Endodermal cell (in vitro differentiated cells): ENCODE data around the gene TRIM2. TPM values are rescaled to one million over a fixed set of nuclear protein-coding genes. Genes with fewer than 3 reads are reported as not detected.

Experiments
- DNase-seq: peaks from one replicate; pipeline ENCODE4 v3.0.0-alpha.2; 2017
- H3K27ac ChIP-seq: 2 replicates; pipeline ENCODE4 v1.5.1; 2013; ENCODE audit warnings: mild to moderate bottlenecking, low read depth, low read length, moderate library complexity
- H3K27me3 ChIP-seq: 2 replicates; pipeline ENCODE4 v1.6.1; 2013; ENCODE audit warnings: mild to moderate bottlenecking, low read length, moderate library complexity; ENCODE audit not compliant: insufficient read depth, control insufficient read depth, poor library complexity, severe bottlenecking
- H3K36me3 ChIP-seq: 2 replicates; pipeline ENCODE4 v1.7.0; 2013; ENCODE audit warnings: mild to moderate bottlenecking, low read length, moderate library complexity; ENCODE audit not compliant: control insufficient read depth, insufficient read depth
- H3K4me1 ChIP-seq: one replicate; pipeline ENCODE4 v1.7.0; 2013; ENCODE audit warnings: low read length; ENCODE audit not compliant: control insufficient read depth, insufficient read depth
- H3K4me3 ChIP-seq: 2 replicates; pipeline ENCODE4 v1.5.1; 2013; ENCODE audit warnings: mild to moderate bottlenecking, low read length, moderate library complexity
- H3K9ac ChIP-seq: 2 replicates; pipeline ENCODE4 v1.6.1; 2013; ENCODE audit warnings: mild to moderate bottlenecking, low read length, moderate library complexity; ENCODE audit not compliant: poor library complexity, severe bottlenecking; ENCODE audit errors: extremely low read depth
- H3K9me3 ChIP-seq: 2 replicates; pipeline ENCODE4 v1.6.1; 2013; ENCODE audit warnings: mild to moderate bottlenecking, low read length, moderate library complexity; ENCODE audit not compliant: control insufficient read depth
- H3K27ac Mint-ChIP-seq: 2 replicates; pipeline ENCODE4 v1.8.0; 2020; ENCODE audit warnings: mixed read lengths
- H3K27me3 Mint-ChIP-seq: 2 replicates; pipeline ENCODE4 v1.8.0; 2021; ENCODE audit warnings: mild to moderate bottlenecking, mixed read lengths; ENCODE audit not compliant: insufficient read depth
- H3K36me3 Mint-ChIP-seq: 2 replicates; pipeline ENCODE4 v1.8.0; 2020; ENCODE audit warnings: low read depth, mixed read lengths
- H3K4me1 Mint-ChIP-seq: 2 replicates; pipeline ENCODE4 v1.8.0; 2020; ENCODE audit warnings: mixed read lengths
- H3K4me3 Mint-ChIP-seq: 2 replicates; pipeline ENCODE4 v1.8.0; 2020; ENCODE audit warnings: mild to moderate bottlenecking, moderate library complexity, mixed read lengths
- H3K9me3 Mint-ChIP-seq: 2 replicates; pipeline ENCODE4 v1.8.0; 2020; ENCODE audit warnings: mild to moderate bottlenecking, mixed read lengths
- CTCF ChIP-seq: fragments of 200-600 bp; sonication (generic); conservative IDR thresholded peaks from 2 replicates; pipeline ENCODE4 v1.5.0; 2021; ENCODE audit warnings: antibody characterized with exemption, mild to moderate bottlenecking
- WGBS, 2 experiments: methylation state at CpG; one replicate each; pipeline versions ENCODE4 v1.1.5 to v1.1.7; 2013; ENCODE audit warnings: missing lambda C conversion rate in 2 of 2, mixed read lengths in 1 of 2; ENCODE audit not compliant: insufficient coverage in 1 of 2, insufficient read length in 1 of 2; 5-methylcytosine and 5-hydroxymethylcytosine counted together
- total RNA-seq, 2 donors: library from RNA; stranded (reverse); fragmentation: NEBNext Ultra II Directional in 1 of 2; extraction: Animal tissue kit (Norgen Biotek cat#: 25700) in 1 of 2; gene quantifications; 2 replicates in 1 of 2; 3 replicates in 1 of 2; pipeline ENCODE4 v1.2.1, GENCODE V29; 2021

Gene TRIM2
- total RNA-seq, 2 donors from 2014 or later, result 31.8 to 56.1 TPM

GRCh38 chr4:153281476-153281875 is 77.2 kb downstream of the TRIM2 start:
- H3K27ac ChIP-seq, result peak overlapping the region; percentile 44
- no peak overlapping the region for H3K4me3 ChIP-seq
- H3K36me3 ChIP-seq, result peaks cover 57% of the 10 kb centered on the region
- no peak for DNase-seq
- H3K27ac Mint-ChIP-seq, result no peak overlapping the region
- no peaks in the 10 kb centered on the region for H3K4me1 ChIP-seq
- no peak for TF ChIP-seq CTCF
- H3K27me3 ChIP-seq, result no peaks in the 10 kb centered on the region
- WGBS, 2 experiments, result 83% methylated on average over 1 of the region's 1 CpG
- peaks cover 14% of the 10 kb centered on the region for H3K9me3 Mint-ChIP-seq
- H3K4me3 Mint-ChIP-seq, result no peak overlapping the region
- H3K9ac ChIP-seq, result no peak overlapping the region
- H3K27me3 Mint-ChIP-seq, result no peaks in the 10 kb centered on the region
- H3K36me3 Mint-ChIP-seq, result peaks cover 45% of the 10 kb centered on the region
- H3K9me3 ChIP-seq, result peaks cover 15% of the 10 kb centered on the region
- H3K4me1 Mint-ChIP-seq, result no peaks in the 10 kb centered on the region

GRCh38 chr4:153282023-153282422 is 77.8 kb downstream of the TRIM2 start:
- peaks cover 44% of the 10 kb centered on the region for H3K36me3 Mint-ChIP-seq
- Histone ChIP-seq H3K36me3 (peaks cover 56% of the 10 kb centered on the region), H3K4me1 (no peaks in the 10 kb centered on the region), H3K9me3 (peaks cover 15% of the 10 kb centered on the region), H3K9ac (no peak overlapping the region), H3K27ac (no peak overlapping the region), H3K4me3 (no peak overlapping the region), H3K27me3 (no peaks in the 10 kb centered on the region)
- 92 to 100% methylated on average over 1 to 4 of the region's 4 CpGs for WGBS, 2 experiments
- no peak overlapping the region for H3K4me3 Mint-ChIP-seq
- no peak for DNase-seq
- no peak overlapping the region for H3K27ac Mint-ChIP-seq
- H3K9me3 Mint-ChIP-seq, result peaks cover 14% of the 10 kb centered on the region
- H3K4me1 Mint-ChIP-seq, result no peaks in the 10 kb centered on the region
- H3K27me3 Mint-ChIP-seq, result no peaks in the 10 kb centered on the region
- no peak for TF ChIP-seq CTCF

- Histone ChIP-seq H3K27ac (no peak overlapping the region), H3K36me3 (peaks cover 52% of the 10 kb centered on the region), H3K9ac (no peak overlapping the region), H3K4me3 (peak overlapping the region; percentile 4), H3K9me3 (peaks cover 15% of the 10 kb centered on the region), H3K4me1 (no peaks in the 10 kb centered on the region), H3K27me3 (no peaks in the 10 kb centered on the region)
- H3K4me1 Mint-ChIP-seq, result no peaks in the 10 kb centered on the region
- H3K4me3 Mint-ChIP-seq, result no peak overlapping the region
- H3K36me3 Mint-ChIP-seq, result peaks cover 45% of the 10 kb centered on the region
- peaks cover 14% of the 10 kb centered on the region for H3K9me3 Mint-ChIP-seq
- no peaks in the 10 kb centered on the region for H3K27me3 Mint-ChIP-seq
- DNase-seq, result no peak
- TF ChIP-seq CTCF, result no peak
- 80 to 99% methylated on average over 1 to 3 of the region's 3 CpGs for WGBS, 2 experiments
- H3K27ac Mint-ChIP-seq, result no peak overlapping the region
These were observed 79.0 kb downstream of the TRIM2 start for GRCh38 chr4:153283260-153283659.
